ENCODE data around the gene PDF.
"Not testable (repeated sequence)": the region's sequence is repeated elsewhere in the genome, so short reads cannot be mapped to it uniquely, and the experiment has no call there.

The PDF gene, protein sequence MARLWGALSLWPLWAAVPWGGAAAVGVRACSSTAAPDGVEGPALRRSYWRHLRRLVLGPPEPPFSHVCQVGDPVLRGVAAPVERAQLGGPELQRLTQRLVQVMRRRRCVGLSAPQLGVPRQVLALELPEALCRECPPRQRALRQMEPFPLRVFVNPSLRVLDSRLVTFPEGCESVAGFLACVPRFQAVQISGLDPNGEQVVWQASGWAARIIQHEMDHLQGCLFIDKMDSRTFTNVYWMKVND

DNA sequence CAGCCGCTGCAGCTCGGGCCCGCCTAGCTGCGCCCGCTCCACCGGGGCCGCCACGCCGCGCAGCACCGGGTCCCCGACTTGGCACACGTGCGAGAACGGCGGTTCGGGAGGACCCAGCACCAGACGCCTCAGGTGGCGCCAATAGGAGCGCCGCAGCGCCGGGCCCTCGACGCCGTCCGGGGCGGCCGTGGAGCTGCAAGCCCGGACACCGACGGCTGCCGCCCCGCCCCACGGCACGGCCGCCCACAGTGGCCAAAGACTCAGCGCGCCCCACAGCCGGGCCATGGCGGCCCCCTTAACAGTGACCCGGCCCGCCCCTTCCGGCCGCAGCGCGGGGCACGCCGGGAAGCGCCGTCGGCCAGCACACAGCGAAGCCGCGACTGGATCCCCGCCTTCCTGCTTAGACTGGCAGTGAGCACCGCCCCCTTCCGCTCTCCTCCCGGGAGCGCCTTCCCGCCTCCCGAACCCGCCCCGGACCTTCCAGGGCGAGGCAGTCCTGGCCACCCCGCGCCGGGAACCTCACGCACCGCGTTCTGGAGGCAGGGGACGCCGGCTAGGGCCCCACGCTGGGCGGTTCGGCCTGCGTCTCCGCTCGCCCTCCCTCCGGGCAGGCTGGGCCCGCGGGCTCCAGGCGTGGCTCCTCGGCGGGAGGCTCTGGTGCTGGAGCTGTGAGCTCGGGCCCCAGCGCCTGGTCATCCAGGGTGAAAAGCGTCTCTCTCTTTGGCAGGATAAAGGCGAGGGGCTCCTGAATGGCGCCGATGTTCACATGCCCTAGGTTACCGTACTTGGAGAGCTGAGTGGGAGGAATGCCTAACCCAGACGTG, at the start of gene PDF:
TSS of gene PDF (minus strand) at position 303 of the 824 bp plus-strand sequence. CDS start at position 285, 18 bp downstream.
- Mint-ChIP-seq H3K27ac (peak within 1 kb of the TSS; percentile 72), H3K9me3 (no peaks in the 10 kb centered on the region), H3K36me3 (peaks cover 37% of the 10 kb centered on the region), H3K4me1 (peaks cover 44% of the 10 kb centered on the region), H3K4me3 (peak within 1 kb of the TSS; percentile 88), H3K27me3 (no peaks in the 10 kb centered on the region)
- peak; percentile 98 for ATAC-seq

DNA sequence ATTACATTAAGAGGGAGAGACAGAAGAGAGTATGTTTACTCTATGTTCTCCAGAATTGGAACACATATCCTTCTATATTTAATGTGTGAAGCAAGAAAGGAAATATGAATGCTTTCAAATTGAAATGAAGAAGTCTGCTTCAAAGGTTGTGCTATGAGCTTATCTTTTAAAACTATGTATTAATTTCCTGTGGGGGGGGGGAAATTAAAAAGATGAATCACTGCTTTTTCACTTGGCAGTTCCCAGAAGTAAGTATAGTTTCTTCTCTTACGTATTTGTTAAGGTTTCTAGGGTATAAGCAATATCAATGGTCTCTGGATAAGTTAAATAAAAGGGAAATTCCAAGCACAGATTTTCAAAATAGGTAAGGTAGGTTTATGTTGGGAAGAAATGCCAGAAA, 48.4 kb upstream of the PDF start:
- H3K27me3 Mint-ChIP-seq, result no peaks in the 10 kb centered on the region
- no peak for ATAC-seq
- H3K36me3 Mint-ChIP-seq, result peaks cover 54% of the 10 kb centered on the region
- no peak overlapping the region for H3K4me3 Mint-ChIP-seq
- H3K27ac Mint-ChIP-seq, result peak overlapping the region; percentile 71
- no peaks in the 10 kb centered on the region for H3K9me3 Mint-ChIP-seq
- H3K4me1 Mint-ChIP-seq, result peaks cover 33% of the 10 kb centered on the region

DNA sequence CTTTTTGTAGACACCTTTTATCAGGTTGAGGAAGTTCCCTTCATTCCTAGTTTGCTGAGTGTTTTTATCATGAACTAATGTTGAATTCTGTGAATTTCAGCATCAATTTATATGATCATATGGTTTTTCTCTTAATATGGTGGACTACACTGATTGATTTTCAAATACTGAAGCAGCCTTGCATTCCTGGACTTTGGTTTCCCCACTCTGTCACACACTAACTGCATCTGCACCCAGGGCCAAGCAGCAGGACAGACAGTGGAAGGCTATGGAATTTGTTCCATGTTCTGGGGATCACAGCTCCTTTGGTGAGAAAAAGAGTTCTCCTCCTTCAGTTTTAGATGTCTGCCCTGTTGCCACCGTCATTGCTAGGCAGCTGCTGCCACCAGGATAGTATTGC, 47.6 kb upstream of the PDF start:
- peak overlapping the region; percentile 71 for H3K27ac Mint-ChIP-seq
- no peaks in the 10 kb centered on the region for H3K27me3 Mint-ChIP-seq
- H3K9me3 Mint-ChIP-seq, result no peaks in the 10 kb centered on the region
- peaks cover 33% of the 10 kb centered on the region for H3K4me1 Mint-ChIP-seq
- H3K36me3 Mint-ChIP-seq, result peaks cover 46% of the 10 kb centered on the region
- no peak for ATAC-seq
- H3K4me3 Mint-ChIP-seq, result no peak overlapping the region

DNA sequence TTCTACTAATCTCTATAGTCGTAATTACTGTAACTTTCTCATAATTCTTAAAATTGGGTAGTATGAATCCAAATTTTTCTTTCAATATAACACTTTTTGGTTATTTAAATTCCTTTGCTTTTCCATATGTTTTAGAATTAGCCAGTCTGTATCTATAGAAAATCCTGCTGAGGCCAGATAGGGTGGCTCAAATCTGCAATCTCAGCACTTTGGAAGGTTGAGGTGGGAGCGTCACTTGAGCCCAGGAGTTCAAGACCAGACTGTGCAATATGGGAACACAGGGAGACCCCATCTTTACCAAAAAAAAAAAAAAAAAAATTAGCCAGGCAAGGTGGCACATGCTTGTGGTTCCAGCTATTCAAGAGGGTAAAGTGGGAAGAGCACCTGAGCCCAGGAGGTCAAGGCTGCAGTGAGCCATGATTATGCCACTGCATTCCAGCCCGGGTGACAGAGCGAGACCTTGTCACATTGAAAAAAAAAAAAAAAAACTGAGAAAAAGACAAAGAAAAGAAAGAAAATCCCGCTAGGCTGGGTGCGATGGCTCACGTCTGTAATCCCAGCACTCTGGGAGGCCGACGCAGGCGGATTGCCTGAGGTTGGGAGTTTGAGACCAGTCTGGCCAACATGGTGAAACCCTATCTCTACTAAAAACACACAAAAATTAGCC, 46.1 kb upstream of the PDF start:
- H3K4me1 Mint-ChIP-seq, result peaks cover 39% of the 10 kb centered on the region
- H3K4me3 Mint-ChIP-seq, result no peak overlapping the region
- peaks cover 43% of the 10 kb centered on the region for H3K36me3 Mint-ChIP-seq
- no peak for ATAC-seq
- H3K27me3 Mint-ChIP-seq, result no peaks in the 10 kb centered on the region
- H3K9me3 Mint-ChIP-seq, result no peaks in the 10 kb centered on the region
- no peak overlapping the region for H3K27ac Mint-ChIP-seq

DNA sequence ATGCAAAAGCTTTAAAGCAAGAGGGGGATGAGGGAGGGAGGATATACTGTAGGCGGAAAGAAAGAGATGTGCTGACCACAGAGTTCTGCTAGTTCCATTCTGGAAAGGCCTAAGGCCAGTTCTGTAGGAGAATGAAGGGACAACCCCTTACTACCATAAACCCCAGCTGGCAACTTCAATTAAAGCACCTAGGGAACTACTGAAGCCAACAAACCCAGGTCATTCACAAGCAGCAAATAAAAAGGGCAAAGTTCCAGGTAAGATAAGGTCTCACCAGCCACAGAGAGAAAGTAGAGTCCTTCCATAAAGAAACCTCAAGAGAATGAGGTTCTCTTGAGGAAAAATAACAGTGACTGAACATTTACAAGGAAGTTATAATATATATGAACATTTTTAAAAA, 42.6 kb upstream of the PDF start:
- Mint-ChIP-seq H3K4me1 (peaks cover 42% of the 10 kb centered on the region), H3K4me3 (no peak overlapping the region)

DNA sequence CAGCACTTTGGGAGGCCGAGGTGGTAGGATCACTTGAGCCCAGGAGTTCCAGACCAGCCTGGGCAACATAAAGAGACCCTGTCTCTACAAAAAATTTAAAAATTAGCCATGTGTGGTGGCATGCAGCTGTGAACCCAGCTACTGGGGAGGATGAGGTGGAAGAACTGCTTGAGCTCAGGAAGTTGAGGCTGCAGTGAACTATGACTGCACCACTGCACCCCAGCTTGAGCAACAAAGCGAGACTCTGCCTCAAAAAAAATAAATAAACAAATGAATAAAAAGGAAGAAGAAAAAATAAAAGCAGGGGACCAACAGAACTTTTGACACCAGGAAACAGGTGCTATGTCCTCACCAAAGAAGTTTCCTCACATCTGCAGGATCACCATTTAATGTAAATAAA, 41.2 kb upstream of the PDF start:
- Mint-ChIP-seq H3K4me1 (peaks cover 39% of the 10 kb centered on the region), H3K27me3 (no peaks in the 10 kb centered on the region), H3K4me3 (peak overlapping the region; percentile 30), H3K36me3 (peaks cover 63% of the 10 kb centered on the region), H3K9me3 (no peaks in the 10 kb centered on the region), H3K27ac (peak overlapping the region; percentile 88)
- peak; percentile 88 for ATAC-seq

More for the DNA sequence above, 42.6 kb upstream of the PDF start:
- no peak for ATAC-seq
- Mint-ChIP-seq H3K27ac (peak overlapping the region; percentile 88), H3K27me3 (no peaks in the 10 kb centered on the region), H3K36me3 (peaks cover 60% of the 10 kb centered on the region), H3K9me3 (no peaks in the 10 kb centered on the region)

DNA sequence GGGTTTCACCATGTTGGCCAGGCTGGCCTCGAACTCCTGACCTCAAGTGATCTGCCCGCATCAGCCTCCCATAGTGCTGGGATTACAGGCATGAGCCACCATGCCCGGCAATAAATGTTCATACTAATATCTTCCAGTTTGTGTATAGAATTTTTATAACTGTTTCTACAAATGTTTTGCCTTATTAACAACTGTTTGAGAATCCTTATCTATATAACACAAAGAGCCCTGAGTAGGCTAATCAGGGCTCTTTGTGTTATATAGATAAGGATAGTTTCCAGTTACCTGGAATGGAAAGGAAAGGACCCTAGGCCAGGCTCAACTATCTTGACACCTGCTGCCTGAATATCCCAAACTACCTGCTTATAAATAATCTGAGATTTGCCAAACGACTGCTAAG, 38.5 kb upstream of the PDF start:
- Mint-ChIP-seq H3K9me3 (no peaks in the 10 kb centered on the region), H3K27me3 (no peaks in the 10 kb centered on the region), H3K4me3 (no peak overlapping the region), H3K4me1 (peaks cover 44% of the 10 kb centered on the region), H3K27ac (no peak overlapping the region), H3K36me3 (peaks cover 73% of the 10 kb centered on the region)
- ATAC-seq, result no peak

DNA sequence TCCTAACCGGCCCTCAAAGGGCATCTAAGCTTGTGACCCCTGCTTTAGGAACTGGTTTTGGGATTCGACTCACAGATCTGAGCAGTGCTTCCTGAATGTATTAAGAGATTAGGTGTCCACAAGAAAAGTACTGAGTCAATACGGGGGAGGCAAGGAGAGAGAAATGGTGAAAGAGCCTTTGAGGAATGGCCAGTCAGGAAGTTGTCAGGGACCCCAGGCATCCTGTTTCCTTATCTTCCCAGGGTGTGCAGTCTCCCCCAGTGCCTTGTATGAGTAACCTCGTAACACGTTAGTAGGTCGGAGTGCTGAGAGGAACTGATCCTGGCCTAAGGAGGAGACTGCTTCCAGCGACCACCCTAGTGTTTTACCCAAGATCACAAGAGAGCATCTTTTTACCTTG, 37.6 kb upstream of the PDF start:
- no peaks in the 10 kb centered on the region for H3K9me3 Mint-ChIP-seq
- peak overlapping the region; percentile 57 for H3K27ac Mint-ChIP-seq
- peaks cover 42% of the 10 kb centered on the region for H3K4me1 Mint-ChIP-seq
- peaks cover 81% of the 10 kb centered on the region for H3K36me3 Mint-ChIP-seq
- no peak overlapping the region for H3K4me3 Mint-ChIP-seq
- H3K27me3 Mint-ChIP-seq, result no peaks in the 10 kb centered on the region
- ATAC-seq, result no peak

DNA sequence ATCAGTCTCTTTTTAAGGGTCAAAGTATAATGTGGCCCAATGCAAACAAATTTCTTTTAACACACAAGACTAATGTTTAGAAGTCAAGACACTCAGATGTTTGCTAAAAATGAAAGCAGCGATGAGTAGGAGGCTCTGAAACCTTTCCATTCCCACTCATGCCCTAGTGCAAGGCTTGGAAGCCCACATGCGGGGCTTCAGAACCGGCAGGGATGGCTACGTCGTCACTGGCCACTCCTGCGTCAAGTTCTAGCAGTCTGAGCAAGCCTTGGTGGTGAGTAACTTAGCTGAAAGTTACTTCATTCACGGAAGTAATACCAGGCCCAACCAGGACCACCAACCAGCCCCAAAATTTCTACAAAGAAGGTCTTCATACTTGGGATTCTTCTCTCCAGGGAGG, 36.0 kb upstream of the PDF start:
- Mint-ChIP-seq H3K4me3 (no peak overlapping the region), H3K27me3 (no peaks in the 10 kb centered on the region), H3K4me1 (peaks cover 33% of the 10 kb centered on the region), H3K36me3 (peaks cover 82% of the 10 kb centered on the region), H3K27ac (peak overlapping the region; percentile 56), H3K9me3 (no peaks in the 10 kb centered on the region)
- no peak for ATAC-seq

DNA sequence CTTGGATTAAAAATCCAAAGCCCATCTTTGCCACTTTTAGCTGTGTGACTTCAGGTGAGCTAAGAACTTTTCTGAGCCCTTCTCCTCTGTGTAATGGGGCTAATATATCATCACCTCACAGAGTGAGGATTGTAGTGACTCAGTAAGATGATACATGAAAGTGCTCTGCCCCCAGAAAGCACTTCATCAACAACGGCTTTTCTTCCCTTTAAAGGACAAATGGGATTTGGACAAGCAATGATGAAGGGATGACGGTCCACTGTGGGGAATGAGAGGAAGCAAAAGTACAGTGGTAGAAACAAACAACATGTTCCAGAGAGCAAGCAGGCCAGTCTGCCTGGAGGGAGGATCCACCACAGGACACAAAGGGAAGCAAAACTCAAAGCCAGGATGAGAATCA, 35.5 kb upstream of the PDF start:
- Mint-ChIP-seq H3K27ac (peak overlapping the region; percentile 56), H3K9me3 (no peaks in the 10 kb centered on the region), H3K27me3 (no peaks in the 10 kb centered on the region), H3K4me3 (no peak overlapping the region), H3K4me1 (peaks cover 27% of the 10 kb centered on the region), H3K36me3 (peaks cover 83% of the 10 kb centered on the region)
- no peak for ATAC-seq

DNA sequence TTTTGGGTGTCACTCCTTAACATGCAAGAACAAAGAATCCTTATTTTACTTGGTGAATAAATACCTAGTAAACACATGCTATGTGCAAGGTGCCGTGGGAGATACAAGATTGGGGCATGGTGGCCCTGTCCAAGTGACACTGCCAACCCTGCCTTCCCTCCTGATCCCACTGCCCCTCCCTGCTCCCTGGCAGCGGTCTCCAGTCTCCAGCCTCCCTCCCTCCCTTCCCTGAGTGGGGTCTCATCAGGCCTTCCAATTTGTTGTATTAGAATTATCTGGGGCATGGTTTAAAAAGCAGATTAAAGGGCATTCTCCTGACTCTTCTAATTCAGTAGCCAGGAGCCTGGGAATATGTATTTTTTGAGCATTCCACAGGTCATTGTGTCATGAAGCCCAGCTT, 33.7 kb upstream of the PDF start:
- ATAC-seq, result no peak
- no peak overlapping the region for H3K4me3 Mint-ChIP-seq
- H3K4me1 Mint-ChIP-seq, result peaks cover 18% of the 10 kb centered on the region
- H3K27me3 Mint-ChIP-seq, result no peaks in the 10 kb centered on the region
- H3K36me3 Mint-ChIP-seq, result peaks cover 72% of the 10 kb centered on the region
- no peak overlapping the region for H3K27ac Mint-ChIP-seq
- H3K9me3 Mint-ChIP-seq, result no peaks in the 10 kb centered on the region

DNA sequence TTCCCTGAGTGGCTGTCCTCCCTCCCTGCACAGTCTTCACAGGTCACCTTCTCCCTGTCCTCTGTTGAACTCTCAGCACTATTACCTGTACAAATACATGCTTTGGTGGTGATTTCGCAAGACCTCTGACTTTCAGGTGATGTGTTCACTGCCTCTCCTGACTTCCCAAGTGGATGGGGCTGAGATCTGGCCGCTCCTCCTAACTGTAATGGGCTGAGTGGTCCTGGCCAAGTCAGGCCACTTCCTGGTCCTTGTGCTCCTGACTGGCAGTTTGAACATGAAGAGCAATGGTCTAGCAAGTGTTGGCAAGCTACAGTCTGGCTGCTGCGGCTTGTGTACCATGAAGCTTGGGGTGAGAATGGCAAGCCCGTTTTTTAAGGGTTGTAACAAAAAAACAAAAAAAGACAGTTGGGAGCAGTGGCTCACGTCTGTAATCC, 32.9 kb upstream of the PDF start:
- Mint-ChIP-seq H3K9me3 (no peaks in the 10 kb centered on the region), H3K4me1 (peaks cover 18% of the 10 kb centered on the region), H3K27me3 (no peaks in the 10 kb centered on the region), H3K27ac (peak overlapping the region; percentile 3), H3K4me3 (no peak overlapping the region), H3K36me3 (peaks cover 64% of the 10 kb centered on the region)
- no peak for ATAC-seq

DNA sequence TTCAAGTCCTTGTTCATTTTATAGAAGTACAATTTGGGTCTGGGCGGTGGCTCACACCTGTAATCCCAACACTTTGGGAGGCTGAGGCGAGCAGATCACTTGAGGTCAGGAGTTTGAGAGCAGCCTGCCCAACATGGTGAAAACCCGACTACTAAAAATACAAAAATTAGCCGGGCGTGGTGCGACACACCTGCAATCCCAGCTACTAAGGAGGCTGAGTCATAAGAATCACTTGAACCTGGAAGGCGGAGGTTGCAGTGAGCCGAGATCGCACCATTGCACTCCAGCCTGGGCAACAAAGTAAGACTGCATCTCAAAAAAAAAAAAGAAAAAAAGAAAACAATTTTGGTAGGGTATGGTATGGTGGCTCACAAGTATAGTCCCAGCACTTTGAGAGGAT, 29.7 kb upstream of the PDF start:
- Mint-ChIP-seq H3K4me1 (peaks cover 18% of the 10 kb centered on the region), H3K36me3 (peaks cover 53% of the 10 kb centered on the region)
- not testable (repeated sequence) for H3K9me3 Mint-ChIP-seq, H3K27ac Mint-ChIP-seq, H3K27me3 Mint-ChIP-seq, ATAC-seq, H3K4me3 Mint-ChIP-seq

DNA sequence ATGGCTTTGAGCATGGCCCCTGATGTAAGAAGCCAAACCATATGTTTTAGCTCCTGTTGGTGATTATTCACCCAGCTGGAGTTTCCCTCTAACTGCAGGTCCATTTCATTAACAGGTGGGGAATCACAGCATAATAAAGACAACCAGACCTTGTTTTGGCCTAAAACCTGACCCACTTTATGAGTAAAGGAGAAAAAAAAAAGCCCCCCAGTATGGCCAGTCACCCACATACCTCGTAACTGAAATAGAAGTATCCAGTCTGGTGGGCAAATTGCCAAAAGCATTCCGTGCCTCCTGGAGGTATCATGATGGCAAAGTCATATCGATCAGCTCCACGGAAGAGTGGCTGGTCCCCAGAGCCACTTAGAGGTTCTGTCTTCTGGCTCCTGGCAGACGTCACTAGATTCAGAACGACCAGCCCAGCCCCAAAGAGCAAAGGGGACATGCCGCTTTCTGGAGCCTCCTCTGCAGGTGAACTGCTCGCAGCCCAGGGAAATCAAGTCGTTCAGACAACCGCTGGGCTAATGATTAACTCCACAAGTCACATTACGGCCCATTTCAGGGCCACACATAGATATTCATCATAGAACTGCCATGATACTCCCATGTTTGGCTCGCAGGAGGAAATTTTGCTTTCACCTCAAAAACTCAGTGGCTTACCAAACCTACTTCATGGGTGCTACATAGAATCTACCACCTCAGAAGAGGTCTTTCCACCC, 21.1 kb upstream of the PDF start, which contains the start of gene TMED6:
TSS of gene TMED6 (minus strand) at position 478 of the 719 bp plus-strand sequence. CDS start at position 445, 33 bp downstream.
- no peaks in the 10 kb centered on the region for H3K9me3 Mint-ChIP-seq
- no peak for ATAC-seq
- no peak within 1 kb of the TSS for H3K4me3 Mint-ChIP-seq
- H3K27me3 Mint-ChIP-seq, result no peaks in the 10 kb centered on the region
- H3K27ac Mint-ChIP-seq, result peak within 1 kb of the TSS; percentile 11
- peaks cover 5% of the 10 kb centered on the region for H3K4me1 Mint-ChIP-seq
- H3K36me3 Mint-ChIP-seq, result peaks cover 46% of the 10 kb centered on the region

All from stimulated activated memory B cell treated with anti-CD40 and anti-IgM and Interleukin-4, amounts not matched to agents 10 μg/mL and 1 μg/mL and 100 μg/mL, for 72 hours (primary cell).